ENCODE data around the gene APOA1. TPM values are rescaled to one million over a fixed set of nuclear protein-coding genes. Genes with fewer than 3 reads are reported as not detected.

The APOA1 gene
- total RNA-seq, 4 donors from 2014 or later = 1.2 to 11.6 (median 2.9) TPM; not detected in 1

- no peaks in the 10 kb centered on the region for H3K9me3 ChIP-seq
- H3K4me3 ChIP-seq = no peak overlapping the region
- 86% methylated on average over 30 of the region's 53 CpGs for WGBS
- H3K27ac ChIP-seq = no peak overlapping the region
- peak in 1 of 2 donors; percentile 67 for DNase-seq (ENCODE audit: low spot score in 2 of 2)
- H3K27me3 ChIP-seq = peaks cover 2% of the 10 kb centered on the region
- TF ChIP-seq POLR2AphosphoS5 (IDR thresholded peaks at IDR 0.05) = no peak
- peaks cover 25% of the 10 kb centered on the region for H3K4me1 ChIP-seq
- peaks cover 10% of the 10 kb centered on the region for H3K36me3 ChIP-seq
Observed at GRCh38 chr11:116790167-116791001, 47.0 kb downstream of the APOA1 start.

DNA sequence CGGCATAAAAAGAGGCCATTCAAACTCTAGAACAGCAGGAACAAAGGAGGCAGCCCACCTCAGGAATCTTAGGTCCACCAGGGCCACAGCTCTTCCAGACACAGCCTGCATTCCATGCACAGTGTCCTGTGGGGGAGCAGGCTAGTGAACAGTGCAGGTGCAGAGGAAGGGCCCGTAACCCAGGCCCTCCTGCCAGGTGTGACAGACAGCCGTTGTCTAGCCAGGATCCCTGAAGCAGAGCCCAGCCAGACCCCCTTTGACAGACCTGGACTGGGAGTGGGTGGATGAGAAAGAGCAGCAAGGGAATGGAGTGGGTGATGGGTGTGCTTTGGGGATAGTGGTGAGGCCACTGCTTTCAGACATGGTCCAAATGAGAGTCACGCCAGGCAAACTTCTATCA lies 48.4 kb downstream of the APOA1 start:
- Histone ChIP-seq H3K9me3 (no peaks in the 10 kb centered on the region), H3K4me3 (no peak overlapping the region), H3K4me1 (peaks cover 25% of the 10 kb centered on the region), H3K36me3 (peaks cover 24% of the 10 kb centered on the region), H3K27ac (no peak overlapping the region), H3K27me3 (peaks cover 2% of the 10 kb centered on the region)
- TF ChIP-seq CTCF (IDR thresholded peaks at IDR 0.05) (no peak), EP300 (IDR thresholded peaks at IDR 0.05) (no peak), POLR2AphosphoS5 (IDR thresholded peaks at IDR 0.05) (no peak), POLR2A (IDR thresholded peaks at IDR 0.05) (no peak)
- 87% methylated on average over 3 of the region's 4 CpGs for WGBS
- DNase-seq (ENCODE audit: low spot score in 2 of 2) = no peak

DNA sequence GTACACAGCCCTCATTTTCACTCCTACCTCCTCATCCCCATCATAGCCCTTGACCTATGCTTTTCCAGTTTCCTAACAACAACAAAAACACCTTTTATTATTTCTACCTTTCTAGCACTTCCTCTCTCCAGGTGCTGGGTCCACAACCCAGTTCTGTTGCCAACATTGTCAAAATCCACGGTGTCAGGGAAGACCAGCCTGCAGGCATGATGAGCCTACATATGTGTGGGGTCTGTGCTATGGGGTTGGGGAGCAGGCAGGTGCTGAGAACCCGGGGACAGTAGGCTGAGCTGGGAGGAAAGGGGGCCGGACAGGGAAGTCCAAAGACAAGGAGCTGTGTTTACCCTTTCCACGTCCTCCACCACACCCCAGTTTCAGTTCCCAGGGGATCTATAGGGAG lies 48.9 kb downstream of the APOA1 start:
- TF ChIP-seq EP300 (IDR thresholded peaks at IDR 0.05) (no peak), CTCF (IDR thresholded peaks at IDR 0.05) (no peak), POLR2AphosphoS5 (IDR thresholded peaks at IDR 0.05) (no peak), POLR2A (IDR thresholded peaks at IDR 0.05) (no peak)
- WGBS = 52% methylated on average over 4 of the region's 4 CpGs
- peak in 1 of 2 donors; percentile 64 for DNase-seq (ENCODE audit: low spot score in 2 of 2)
- no peak overlapping the region for H3K27ac ChIP-seq
- peaks cover 2% of the 10 kb centered on the region for H3K27me3 ChIP-seq
- H3K4me3 ChIP-seq = peak overlapping the region; percentile 97
- H3K36me3 ChIP-seq = peaks cover 28% of the 10 kb centered on the region
- H3K4me1 ChIP-seq = peaks cover 25% of the 10 kb centered on the region
- H3K9me3 ChIP-seq = no peaks in the 10 kb centered on the region

- Histone ChIP-seq H3K9me3 (no peaks in the 10 kb centered on the region), H3K27ac (peak within 1 kb of the TSS; percentile 87), H3K4me3 (peak within 1 kb of the TSS; percentile 97), H3K27me3 (peaks cover 2% of the 10 kb centered on the region), H3K36me3 (peaks cover 34% of the 10 kb centered on the region), H3K4me1 (peaks cover 25% of the 10 kb centered on the region)
- TF ChIP-seq EP300 (IDR thresholded peaks at IDR 0.05) (no peak), POLR2A (IDR thresholded peaks at IDR 0.05) (peak in 1 of 2 donors; percentile 56), CTCF (IDR thresholded peaks at IDR 0.05) (no peak), POLR2AphosphoS5 (IDR thresholded peaks at IDR 0.05) (peak in 1 of 3 donors; percentile 44)
- DNase-seq (ENCODE audit: low spot score in 2 of 2) = peak; percentile 92
- under 1% methylated on average over 22 of the region's 56 CpGs for WGBS
Observed at GRCh38 chr11:116787786-116788486, 49.5 kb downstream of the APOA1 start, which contains the start of gene ZPR1. TSS of gene ZPR1 (minus strand) at chr11:116788023. CDS start at chr11:116787990, 33 bp downstream.

GRCh38 chr11:116787436-116787785 lies 50.0 kb downstream of the APOA1 start:
- TF ChIP-seq POLR2A (IDR thresholded peaks at IDR 0.05) = no peak
- TF ChIP-seq POLR2AphosphoS5 (IDR thresholded peaks at IDR 0.05) = no peak
- no peak for TF ChIP-seq CTCF (IDR thresholded peaks at IDR 0.05)
- TF ChIP-seq EP300 (IDR thresholded peaks at IDR 0.05) = no peak
- 0% methylated on average over 4 of the region's 15 CpGs for WGBS
- no peak for DNase-seq (ENCODE audit: low spot score in 2 of 2)
- peaks cover 25% of the 10 kb centered on the region for H3K4me1 ChIP-seq
- no peaks in the 10 kb centered on the region for H3K9me3 ChIP-seq
- peaks cover 2% of the 10 kb centered on the region for H3K27me3 ChIP-seq
- peak overlapping the region; percentile 87 for H3K27ac ChIP-seq
- H3K36me3 ChIP-seq = peaks cover 39% of the 10 kb centered on the region
- H3K4me3 ChIP-seq = peak overlapping the region; percentile 97
